GM12874 (cell line): ENCODE results near the gene TMEM63A.

Source experiments
- CTCF ChIP-seq: IDR thresholded peaks from 2 replicates; pipeline ENCODE4 v1.5.1; 2011; ENCODE audit warnings: low read depth, mild to moderate bottlenecking, control low read depth, low read length, moderate library complexity; ENCODE audit not compliant: insufficient read depth

TMEM63A gene

GRCh38 chr1:225843426-225843795 is 38.8 kb downstream of the TMEM63A start:
- no peak for TF ChIP-seq CTCF

- TF ChIP-seq CTCF = no peak
Measured at GRCh38 chr1:225842788-225843425, 39.3 kb downstream of the TMEM63A start.

GRCh38 chr1:225842074-225842473 is 40.1 kb downstream of the TMEM63A start:
- no peak for TF ChIP-seq CTCF

GRCh38 chr1:225840713-225841112 is 41.5 kb downstream of the TMEM63A start:
- no peak for TF ChIP-seq CTCF

GRCh38 chr1:225840223-225840610 is 42.0 kb downstream of the TMEM63A start:
- TF ChIP-seq CTCF = no peak

- no peak for TF ChIP-seq CTCF
Measured at GRCh38 chr1:225838793-225839192, 43.4 kb downstream of the TMEM63A start.

GRCh38 chr1:225835856-225836255 is 46.3 kb downstream of the TMEM63A start:
- no peak for TF ChIP-seq CTCF
